GM15510 (cell line): ENCODE measurements around the gene KIF1A.

Experiments used
- POLR2A ChIP-seq: IDR thresholded peaks from 3 replicates; pipeline ENCODE4 v1.6.1; 2011; ENCODE audit warnings: borderline replicate concordance; ENCODE audit not compliant: insufficient read length; ENCODE audit errors: extremely low read depth

The KIF1A gene

DNA sequence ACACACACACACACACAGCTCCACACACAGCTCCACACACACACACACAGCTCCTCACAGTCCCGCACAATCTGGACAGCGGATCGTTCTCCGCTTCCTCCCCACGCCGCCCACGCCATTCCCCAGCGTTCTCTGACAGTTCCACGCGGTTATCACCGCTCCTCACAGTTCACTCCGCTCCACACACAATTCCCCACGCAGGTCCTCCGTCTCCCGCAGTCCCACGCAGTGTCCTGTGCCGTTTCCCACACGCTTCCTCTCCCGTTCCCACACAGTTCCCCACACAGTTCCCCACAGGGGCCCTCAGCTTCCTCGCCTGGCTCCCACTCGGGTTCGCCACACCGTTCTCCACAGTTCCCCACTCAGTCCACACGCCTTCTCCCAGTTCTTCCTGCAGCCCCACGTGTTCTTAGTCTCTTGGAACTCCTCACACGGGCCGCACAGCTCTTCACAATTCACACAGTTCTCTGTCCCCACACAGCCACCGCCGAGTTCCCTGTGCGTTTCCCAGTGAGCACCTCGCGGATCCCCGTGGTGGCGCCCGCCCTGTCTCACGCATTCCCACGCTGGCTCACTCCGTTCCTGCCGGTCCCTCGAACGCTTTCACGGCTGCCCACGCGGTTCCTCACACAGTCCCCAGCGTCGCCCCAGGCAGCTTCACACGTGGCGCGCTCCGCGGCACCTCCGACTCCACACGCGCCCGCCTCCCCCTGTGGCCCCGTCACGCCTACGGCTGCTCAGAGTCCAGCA lies 38.4 kb downstream of the KIF1A start:
- TF ChIP-seq POLR2A: no peak

DNA sequence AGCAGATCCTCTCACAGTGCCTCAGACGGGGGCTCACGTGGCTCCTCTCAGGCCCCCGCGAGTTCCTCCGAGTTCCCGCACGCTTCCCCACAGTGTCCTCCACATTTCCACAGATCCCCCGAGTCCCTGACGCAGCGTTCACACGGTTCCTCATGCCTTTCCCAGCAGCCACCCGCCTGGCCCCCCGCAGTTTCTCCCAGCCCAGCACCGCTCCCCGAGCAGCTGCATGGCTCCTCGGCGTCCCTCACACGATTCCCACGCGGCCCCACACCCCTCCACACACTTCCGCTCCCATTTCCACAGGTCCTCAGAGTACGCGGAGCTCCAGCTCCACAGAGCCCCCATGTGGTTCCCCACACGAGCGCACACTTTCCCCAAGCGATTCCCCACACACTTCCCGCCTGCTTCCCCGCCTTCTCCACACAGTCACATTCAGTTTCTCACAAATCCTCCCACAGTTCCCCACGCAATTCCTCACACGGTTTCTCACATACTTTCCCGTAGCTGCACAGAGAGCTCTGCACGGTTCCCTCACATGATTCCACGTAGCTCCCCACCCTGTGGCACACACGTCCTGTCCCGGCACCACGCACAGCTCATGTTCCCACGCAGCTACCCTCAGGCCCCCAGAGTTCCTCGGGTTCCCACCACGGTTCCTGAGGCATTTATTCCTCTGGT lies 39.9 kb downstream of the KIF1A start:
- TF ChIP-seq POLR2A: no peak

DNA sequence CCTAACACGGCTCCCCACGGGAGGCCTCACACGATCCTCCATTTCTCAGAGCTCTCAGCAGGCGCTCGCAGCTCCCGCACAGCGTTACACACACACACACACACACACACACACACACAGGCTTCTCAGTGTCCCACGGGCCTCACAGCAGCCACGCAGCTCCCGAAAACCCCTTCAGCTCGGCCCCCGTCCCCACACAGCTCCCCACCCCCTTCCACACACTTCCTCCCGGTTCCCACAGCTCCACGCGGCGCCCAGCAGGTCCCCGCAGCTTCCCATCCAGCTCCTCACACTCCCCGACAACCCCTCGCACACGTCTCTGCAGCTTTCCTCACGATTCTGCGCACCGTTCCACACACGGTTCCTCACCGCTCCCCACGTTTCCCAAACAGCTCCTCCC lies 41.6 kb downstream of the KIF1A start:
- TF ChIP-seq POLR2A: no peak

DNA sequence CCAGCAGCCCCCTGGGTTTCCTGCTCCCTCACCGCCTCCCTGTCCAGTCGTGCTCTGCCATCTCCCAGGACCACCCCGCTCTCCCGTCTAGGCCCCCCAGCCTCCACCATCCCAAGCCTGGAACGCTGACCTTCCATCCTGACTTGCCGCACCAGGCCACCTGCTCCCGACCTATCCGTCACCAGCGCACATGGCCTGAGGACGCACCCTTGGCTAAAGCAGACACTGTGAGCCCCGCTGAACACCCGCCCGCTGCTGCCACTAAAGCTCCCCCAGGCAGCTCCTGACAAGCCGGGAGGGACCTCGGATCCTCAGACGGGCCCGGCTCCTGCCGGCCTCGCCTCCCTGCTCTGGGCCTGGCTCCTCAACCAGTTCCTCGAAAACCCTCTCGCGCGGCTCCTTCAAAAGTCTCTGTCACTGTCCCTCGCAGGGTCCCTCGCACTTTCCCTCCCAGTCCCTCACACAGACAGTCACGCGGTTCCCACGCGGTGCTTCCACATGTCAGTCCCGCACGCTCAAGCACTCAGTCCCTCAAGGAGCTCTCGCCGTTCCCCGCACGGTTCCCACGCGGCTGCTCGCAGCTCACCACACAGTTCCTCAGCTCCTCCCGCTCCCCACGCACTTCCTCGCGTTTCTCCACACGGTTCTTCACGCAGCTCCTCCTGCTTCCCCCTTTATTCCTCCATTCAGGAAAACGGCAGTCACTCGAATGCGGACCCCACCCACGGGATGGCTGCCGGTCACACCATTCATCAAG lies 42.4 kb downstream of the KIF1A start:
- TF ChIP-seq POLR2A: no peak

DNA sequence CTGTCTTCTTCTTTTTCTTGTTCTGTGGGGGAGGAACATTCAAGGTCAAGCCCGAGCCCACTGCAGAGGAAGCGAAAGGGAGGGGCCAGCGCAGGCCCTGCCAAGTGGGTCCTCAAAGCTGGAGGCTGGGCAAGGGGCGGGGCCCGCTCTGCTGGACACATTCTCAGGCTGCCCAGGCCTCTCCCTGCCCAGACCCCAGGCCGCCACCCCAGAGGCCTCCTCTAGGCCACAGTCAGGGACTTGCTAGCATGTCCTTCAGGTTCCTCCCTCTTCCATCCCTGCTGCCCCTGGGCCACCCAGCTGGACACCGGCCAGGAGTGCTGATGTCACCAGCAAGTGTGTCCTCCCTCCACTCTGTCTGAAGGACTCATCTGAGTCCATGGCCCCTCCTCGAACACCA lies 44.1 kb downstream of the KIF1A start:
- no peak for TF ChIP-seq POLR2A

DNA sequence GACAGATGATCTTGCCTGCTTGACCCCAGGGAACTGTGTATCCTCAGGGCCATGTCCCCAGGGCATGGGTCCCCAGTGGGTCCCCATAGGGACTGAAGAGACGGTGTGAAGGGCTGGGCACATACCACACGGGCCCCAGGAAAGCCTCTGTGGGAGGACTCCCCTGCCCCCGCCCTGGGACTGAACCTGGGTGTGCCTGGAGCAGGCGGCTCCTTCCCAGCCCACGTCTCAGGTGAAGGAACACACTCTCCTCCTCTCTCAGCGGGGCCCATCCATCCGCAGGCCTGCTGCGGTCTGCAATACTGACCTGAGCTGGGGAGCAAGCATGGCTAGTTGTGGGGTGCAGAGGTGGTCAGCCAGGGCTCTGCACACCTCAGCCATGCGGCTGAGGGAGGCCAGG lies 45.2 kb downstream of the KIF1A start:
- TF ChIP-seq POLR2A: no peak

DNA sequence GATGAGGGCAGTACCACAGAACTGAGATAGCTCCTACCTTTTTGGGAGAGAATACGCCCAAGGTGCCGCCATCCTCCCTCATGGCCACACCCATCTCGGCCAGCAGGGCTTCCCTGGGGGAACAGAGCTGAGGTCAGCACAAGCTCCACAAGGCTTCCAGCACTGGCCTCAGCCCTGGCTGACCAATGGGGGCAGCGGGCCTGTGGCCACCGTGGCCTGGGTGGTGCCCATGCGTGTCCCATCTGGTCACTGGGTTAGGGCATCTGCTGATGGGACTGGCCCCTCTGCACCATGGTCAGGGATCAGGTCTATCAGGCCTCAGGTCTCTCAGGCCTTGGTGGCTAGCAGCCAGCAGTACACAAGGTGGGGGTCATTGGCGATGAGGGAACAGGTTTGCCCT lies 50.9 kb downstream of the KIF1A start:
- TF ChIP-seq POLR2A: no peak

DNA sequence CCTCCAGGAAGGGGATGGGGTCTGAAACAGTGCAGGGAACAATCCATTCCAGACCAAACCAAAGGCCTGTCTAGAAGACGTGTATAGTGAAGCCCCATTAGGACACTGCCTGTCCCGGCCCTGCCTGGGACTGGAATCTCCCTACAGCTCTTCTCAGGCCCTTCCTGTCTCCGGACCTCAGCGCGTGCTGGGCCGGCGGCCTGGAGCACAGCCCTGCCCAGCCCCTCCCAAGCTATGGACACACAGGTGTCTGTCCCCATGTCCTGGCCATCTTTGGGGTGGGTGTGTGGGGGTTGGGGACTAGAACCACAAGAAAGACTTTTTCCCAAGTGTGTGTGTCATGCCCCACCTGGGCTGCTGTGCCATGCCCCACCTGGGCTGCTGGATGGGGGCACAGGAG lies 51.8 kb downstream of the KIF1A start:
- TF ChIP-seq POLR2A: no peak

DNA sequence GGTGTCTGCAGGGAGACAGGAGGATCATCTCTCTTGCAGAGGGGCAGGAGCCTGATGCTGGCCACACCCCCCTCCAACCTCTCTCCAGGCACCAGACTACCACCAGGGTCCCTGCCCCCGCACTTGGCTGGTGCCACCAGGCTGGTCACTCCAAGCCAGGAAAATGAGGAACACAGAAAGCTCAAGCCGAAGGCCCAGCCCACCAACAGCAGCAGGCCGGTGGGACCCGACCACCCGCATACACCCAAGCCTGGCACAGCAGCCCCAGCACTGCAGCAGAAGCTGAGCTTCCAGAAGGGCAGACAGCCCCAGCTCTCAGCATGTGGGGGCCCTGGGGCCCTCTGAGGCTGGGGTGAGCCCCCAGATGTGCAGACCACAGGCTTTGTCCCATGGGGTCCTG lies 52.7 kb downstream of the KIF1A start:
- TF ChIP-seq POLR2A: no peak

DNA sequence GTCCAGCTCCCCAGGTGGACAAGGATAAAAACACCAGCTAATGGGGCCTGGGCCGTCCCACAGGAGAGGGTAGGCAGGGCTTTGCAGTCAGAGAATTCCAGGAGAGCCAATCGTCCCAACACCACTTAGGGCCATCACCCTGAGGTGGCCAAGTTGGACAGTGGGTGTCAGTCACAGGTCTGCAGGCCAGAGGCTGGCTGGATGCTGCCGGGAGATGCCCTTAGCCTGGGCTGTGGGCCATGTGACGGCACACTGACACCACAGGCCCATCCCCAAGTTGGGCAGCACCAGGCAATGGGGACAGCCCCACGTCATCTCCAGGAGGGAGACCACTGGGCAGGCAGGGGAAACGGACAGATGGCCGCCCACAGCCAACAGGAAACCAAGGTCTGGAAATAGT lies 53.9 kb downstream of the KIF1A start:
- TF ChIP-seq POLR2A: no peak

DNA sequence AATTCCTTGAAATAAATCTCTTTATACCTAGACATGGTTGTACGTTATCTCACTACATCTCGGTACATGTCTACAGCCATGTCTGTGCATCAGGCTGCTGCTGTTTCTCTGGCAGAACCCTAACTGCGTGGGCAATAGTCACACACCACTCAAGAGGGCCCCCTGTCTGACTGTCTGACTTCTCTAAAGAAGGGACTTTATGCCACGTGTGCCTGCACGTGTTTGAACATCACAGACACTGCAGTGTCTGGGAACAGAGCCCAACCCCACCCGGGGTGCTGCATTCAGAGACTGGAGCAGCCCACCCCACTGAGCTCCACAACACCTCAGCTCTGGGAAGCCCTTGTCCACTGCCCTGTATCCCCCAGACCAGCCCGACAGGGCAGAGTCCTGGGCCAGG lies 55.0 kb downstream of the KIF1A start:
- no peak for TF ChIP-seq POLR2A

DNA sequence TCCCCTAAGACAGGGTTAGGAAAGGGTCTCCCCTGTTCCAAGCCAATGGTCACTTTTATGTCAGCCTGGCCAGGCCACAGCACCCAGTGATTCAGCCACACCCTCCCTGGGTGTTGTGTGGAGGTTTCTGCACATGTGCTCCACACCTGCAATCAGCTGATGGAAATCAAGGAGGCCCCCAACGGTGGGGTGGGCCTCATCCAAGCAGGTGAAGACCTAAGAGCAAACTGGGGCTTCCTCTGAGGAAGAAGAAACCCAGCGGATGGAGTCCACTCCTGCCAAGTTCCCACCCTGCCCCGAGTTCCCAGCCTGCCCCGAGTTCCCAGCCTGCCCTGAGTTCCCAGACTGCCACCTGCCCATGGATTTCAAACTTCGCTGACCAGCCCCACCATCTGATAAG lies 55.4 kb downstream of the KIF1A start:
- no peak for TF ChIP-seq POLR2A

DNA sequence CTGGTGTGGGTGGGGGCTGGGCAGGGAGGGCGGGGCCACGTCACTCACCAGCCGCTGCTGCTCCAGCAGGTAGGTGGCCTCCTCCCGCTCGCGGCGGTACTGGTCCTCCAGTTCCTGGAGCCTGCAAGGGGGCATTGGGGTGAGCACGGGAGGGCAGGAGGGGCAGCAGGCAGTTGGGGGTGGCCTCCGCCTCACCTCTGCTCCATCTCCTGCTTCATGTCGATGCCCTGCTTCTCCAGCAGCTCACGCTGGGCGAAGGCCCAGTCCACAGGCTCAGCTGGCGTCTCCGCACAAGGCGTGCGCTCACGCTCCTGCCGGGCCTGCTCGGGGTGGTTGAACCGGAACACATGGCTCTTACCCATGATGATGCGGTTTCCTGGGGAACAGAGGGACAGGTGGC lies 57.0 kb downstream of the KIF1A start:
- no peak for TF ChIP-seq POLR2A

DNA sequence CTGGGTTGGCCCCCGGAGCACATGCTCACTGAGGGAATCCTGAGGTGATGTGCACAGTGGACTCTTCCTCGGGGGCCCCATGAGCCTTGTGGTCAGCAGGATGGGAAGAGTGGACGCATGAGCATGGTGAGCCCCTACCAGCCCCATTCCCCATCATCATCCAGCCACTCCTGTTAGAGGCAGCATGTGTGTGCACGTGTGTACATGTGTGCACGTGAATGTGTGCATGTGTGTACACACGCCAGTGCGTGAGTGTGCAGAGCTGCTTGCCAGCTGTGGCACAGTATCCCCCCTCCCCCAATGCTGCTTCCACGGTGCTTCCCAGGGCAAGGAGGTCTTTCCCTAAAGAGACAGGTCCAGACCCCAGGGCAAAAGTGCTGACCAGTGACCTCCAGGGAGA lies 57.8 kb downstream of the KIF1A start:
- no peak for TF ChIP-seq POLR2A

DNA sequence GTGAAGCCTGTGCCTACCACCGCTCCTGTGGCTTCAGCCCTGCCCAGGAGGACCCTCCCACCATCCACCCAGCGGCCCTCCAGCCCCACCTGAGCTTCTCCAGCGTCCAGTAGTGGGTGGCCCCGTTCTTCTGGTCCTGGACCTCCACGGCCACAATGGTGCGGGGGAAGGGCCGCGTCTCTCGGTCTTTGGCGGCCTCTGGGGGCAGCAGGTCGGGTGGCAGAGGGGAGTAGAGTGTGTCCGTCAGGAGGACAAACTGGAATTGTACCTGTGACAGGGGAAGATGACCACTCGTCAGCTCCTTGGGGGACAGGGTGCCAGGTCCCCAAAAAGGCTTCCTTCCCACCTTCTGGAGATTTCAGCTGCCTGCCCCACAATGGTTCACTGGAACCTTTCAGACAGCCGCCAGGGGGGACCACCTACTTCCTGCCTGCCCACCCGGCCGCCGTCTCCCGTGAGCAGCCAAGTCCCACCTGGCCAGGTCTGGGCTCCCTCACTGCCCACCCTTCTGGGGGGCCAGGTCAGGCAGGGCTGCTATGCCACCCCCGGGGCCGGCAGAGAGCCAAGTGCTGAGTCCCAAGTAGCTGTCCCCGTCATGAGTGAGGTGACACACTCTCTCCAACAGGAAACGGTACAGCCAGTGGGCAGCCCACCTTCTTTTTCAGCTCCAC lies 59.3 kb downstream of the KIF1A start:
- TF ChIP-seq POLR2A: no peak

DNA sequence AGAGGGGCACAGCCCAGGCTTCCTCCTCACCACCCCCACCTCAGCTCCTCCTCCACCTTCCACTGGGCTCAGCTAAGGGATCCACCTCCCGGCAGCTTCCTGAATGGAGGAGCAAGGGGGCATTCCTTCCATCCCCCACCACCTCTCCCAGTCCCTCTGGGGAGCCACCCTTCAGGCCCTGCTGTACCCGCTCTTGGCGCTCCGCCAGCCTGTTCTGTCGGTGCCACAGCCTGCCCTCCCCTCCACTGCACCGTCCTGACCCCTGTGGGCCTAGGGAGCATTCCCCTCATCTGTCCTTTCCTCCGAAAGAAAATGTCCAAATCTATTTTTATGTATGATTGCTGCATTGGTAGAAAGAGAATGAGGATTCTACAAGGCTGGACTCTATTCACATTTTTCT lies 59.9 kb downstream of the KIF1A start:
- TF ChIP-seq POLR2A: no peak

DNA sequence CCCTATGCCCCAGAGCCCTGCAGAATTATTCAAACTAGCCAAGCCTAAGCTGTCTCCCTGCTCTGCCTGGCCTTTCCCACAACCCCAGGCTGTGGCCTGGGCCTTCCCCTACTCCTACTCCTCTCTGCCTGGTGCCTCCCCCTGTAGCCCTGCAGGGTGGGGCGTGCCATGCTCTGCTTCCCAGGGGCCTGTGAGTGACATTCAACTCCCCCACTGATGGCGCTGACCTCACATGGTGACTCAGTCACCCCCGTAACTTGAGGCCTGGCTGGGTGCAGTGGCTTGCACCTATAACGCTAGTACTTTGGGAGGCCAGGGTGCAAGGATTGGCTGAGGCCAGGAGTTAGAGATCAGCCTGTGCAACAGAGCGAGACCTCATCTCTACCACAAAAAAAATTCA lies 60.6 kb downstream of the KIF1A start:
- no peak for TF ChIP-seq POLR2A
